SK-N-MC (cell line): ENCODE results near the gene DMRTC1.
"Not testable (repeated sequence)": the region's sequence is repeated elsewhere in the genome, so short reads cannot be mapped to it uniquely, and the experiment has no call there.

Experiments
- EZH2 ChIP-seq: fragments of 200-600 bp; sonication (generic); IDR thresholded peaks from one replicate; pipeline ENCODE4 v1.6.1; 2017; ENCODE audit warnings: antibody characterized with exemption
- POLR2AphosphoS5 ChIP-seq: IDR thresholded peaks from 2 replicates; pipeline ENCODE4 v1.6.1; 2012; ENCODE audit warnings: mild to moderate bottlenecking, low read depth, low read length, borderline replicate concordance

DNA sequence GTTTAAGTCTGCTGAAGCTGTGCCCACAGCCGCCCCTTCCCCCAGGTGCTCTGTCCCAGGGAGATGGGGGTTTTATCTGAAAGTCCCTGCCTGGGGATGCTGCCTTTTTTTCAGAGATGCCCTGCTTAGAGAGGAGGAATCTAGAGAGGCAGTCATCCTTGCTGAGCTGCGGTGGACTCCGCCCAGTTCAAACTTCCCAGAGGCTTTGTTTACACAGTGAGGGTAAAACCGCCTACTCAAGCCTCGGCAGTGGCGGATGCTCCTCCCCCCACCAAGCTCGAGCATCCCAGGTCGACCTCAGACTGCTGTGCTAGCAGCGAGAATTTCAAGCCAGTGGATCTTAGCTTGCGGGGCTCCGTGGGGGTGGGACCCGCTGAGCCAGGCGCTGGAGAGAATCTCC is 112.9 kb downstream of the DMRTC1 start:
- not testable (repeated sequence) for TF ChIP-seq EZH2, POLR2AphosphoS5
